ENCODE data around the gene PPP1R2C. TPM values are rescaled to one million over a fixed set of nuclear protein-coding genes. Genes with fewer than 3 reads are reported as not detected.
A peak's percentile ranks its signal among the peaks of the same experiment; 100 is the strongest.

Gene PPP1R2C
- total and polyA plus RNA-seq, 4 donors: not detected

DNA sequence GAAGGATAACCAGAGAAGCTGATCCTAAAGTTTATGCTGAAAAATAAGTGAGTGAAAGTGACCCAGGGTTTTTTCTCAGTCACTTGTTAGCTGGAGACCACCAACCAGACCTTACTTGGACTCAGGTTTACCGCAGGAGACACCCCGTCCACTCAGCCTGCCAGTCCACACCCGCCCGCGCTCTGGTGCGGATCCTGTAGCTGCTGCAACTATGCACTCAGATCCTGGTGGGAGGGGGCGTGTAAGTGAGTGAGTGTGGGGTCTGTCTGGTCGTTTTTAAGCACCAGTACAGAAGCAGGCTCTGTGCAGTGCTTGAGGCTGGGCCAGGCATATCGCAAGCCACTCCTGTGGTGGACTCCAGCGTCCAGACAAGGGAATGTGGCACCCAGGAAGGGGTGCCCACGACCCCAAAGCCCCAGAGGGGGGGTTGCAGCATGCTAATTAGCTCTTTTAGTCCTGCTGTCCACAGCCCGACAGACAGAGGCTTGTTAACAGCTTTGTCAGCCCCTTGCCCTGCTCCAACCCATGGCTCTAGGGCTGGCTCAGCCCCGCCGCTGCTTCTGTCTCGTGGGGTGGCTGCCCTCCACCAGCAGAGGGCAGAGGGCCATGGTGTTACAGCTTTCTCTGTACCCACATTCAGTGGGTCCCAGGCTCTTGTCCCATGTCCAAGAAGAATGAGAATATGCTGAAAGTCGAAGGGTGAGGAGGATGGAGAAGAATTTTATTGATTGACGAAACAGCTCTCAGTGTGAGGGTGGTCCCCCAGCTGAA, 40.4 kb upstream of the PPP1R2C start:
- DNase-seq (ENCODE audit: low spot score): no peak
- H3K36me3 ChIP-seq (ENCODE audit: control insufficient read depth in 4 of 4, insufficient read depth in 3 of 4, low read depth in 1 of 4, low read length in 3 of 4): no peaks in the 10 kb centered on the region
- TF ChIP-seq JUND (IDR thresholded peaks at IDR 0.05) (no peak), TAF1 (conservative IDR thresholded peaks at IDR 0.05) (no peak), GABPA (IDR thresholded peaks at IDR 0.05 in 1 of 2, conservative IDR thresholded peaks at IDR 0.05 in 1 of 2) (no peak), RXRA (IDR thresholded peaks at IDR 0.05) (no peak), NR2F2 (IDR thresholded peaks at IDR 0.05) (no peak), MAX (IDR thresholded peaks at IDR 0.05) (no peak), CTCF (IDR thresholded peaks at IDR 0.05; ENCODE audit: low read depth, low read length, missing input control) (no peak), HNF4A (conservative IDR thresholded peaks at IDR 0.05) (no peak), YY1 (IDR thresholded peaks at IDR 0.05) (no peak)
- TF ChIP-seq, protein P1, sequence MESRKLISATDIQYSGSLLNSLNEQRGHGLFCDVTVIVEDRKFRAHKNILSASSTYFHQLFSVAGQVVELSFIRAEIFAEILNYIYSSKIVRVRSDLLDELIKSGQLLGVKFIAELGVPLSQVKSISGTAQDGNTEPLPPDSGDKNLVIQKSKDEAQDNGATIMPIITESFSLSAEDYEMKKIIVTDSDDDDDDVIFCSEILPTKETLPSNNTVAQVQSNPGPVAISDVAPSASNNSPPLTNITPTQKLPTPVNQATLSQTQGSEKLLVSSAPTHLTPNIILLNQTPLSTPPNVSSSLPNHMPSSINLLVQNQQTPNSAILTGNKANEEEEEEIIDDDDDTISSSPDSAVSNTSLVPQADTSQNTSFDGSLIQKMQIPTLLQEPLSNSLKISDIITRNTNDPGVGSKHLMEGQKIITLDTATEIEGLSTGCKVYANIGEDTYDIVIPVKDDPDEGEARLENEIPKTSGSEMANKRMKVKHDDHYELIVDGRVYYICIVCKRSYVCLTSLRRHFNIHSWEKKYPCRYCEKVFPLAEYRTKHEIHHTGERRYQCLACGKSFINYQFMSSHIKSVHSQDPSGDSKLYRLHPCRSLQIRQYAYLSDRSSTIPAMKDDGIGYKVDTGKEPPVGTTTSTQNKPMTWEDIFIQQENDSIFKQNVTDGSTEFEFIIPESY (IDR thresholded peaks at IDR 0.05): no peak
- H3K4me1 ChIP-seq (ENCODE audit: control insufficient read depth in 4 of 4, insufficient read depth in 4 of 4, low read length in 3 of 4): no peaks in the 10 kb centered on the region
- H3K4me3 ChIP-seq (ENCODE audit: low read depth in 1 of 3, low read length in 3 of 3): peak overlapping the region in 1 of 3 donors; percentile 37
- H3K9ac ChIP-seq (ENCODE audit: low read depth in 1 of 2, low read length in 2 of 2): no peak overlapping the region
- H3K9me3 ChIP-seq (ENCODE audit: control insufficient read depth in 4 of 4, low read length in 3 of 4): peaks cover 0 to 16% (median 10%) of the 10 kb centered on the region in 4 donors
- no peaks in the 10 kb centered on the region for H3K27me3 ChIP-seq (ENCODE audit: control insufficient read depth in 4 of 4, insufficient read depth in 4 of 4, low read length in 3 of 4)
- WGBS: 83% methylated on average over 17 of the region's 17 CpGs
- H3K27ac ChIP-seq (ENCODE audit: low read depth in 1 of 2, low read length in 2 of 2): no peak overlapping the region

GRCh38 chrX:42809569-42809968, 31.6 kb upstream of the PPP1R2C start:
- no peaks in the 10 kb centered on the region for H3K9me3 ChIP-seq (ENCODE audit: control insufficient read depth in 4 of 4, low read length in 3 of 4)
- peaks cover 0 to 2% (median 0%) of the 10 kb centered on the region in 4 donors for H3K27me3 ChIP-seq (ENCODE audit: control insufficient read depth in 4 of 4, insufficient read depth in 4 of 4, low read length in 3 of 4)
- H3K4me3 ChIP-seq (ENCODE audit: low read depth in 1 of 3, low read length in 3 of 3): no peak overlapping the region
- no peaks in the 10 kb centered on the region for H3K36me3 ChIP-seq (ENCODE audit: control insufficient read depth in 4 of 4, insufficient read depth in 3 of 4, low read depth in 1 of 4, low read length in 3 of 4)
- H3K27ac ChIP-seq (ENCODE audit: low read depth in 1 of 2, low read length in 2 of 2): no peak overlapping the region
- H3K9ac ChIP-seq (ENCODE audit: low read depth in 1 of 2, low read length in 2 of 2): no peak overlapping the region
- no peaks in the 10 kb centered on the region for H3K4me1 ChIP-seq (ENCODE audit: control insufficient read depth in 4 of 4, insufficient read depth in 4 of 4, low read length in 3 of 4)
- WGBS: 80% methylated on average over 2 of the region's 2 CpGs
- TF ChIP-seq HNF4G (IDR thresholded peaks at IDR 0.05): no peak
- DNase-seq (ENCODE audit: low spot score): no peak

- Histone ChIP-seq H3K9ac (ENCODE audit: low read depth in 1 of 2, low read length in 2 of 2) (no peak overlapping the region), H3K4me3 (ENCODE audit: low read depth in 1 of 3, low read length in 3 of 3) (no peak overlapping the region), H3K9me3 (ENCODE audit: control insufficient read depth in 4 of 4, low read length in 3 of 4) (no peaks in the 10 kb centered on the region), H3K27me3 (ENCODE audit: control insufficient read depth in 4 of 4, insufficient read depth in 4 of 4, low read length in 3 of 4) (peaks cover 0 to 2% (median 0%) of the 10 kb centered on the region in 4 donors), H3K4me1 (ENCODE audit: control insufficient read depth in 4 of 4, insufficient read depth in 4 of 4, low read length in 3 of 4) (no peaks in the 10 kb centered on the region), H3K36me3 (ENCODE audit: control insufficient read depth in 4 of 4, insufficient read depth in 3 of 4, low read depth in 1 of 4, low read length in 3 of 4) (no peaks in the 10 kb centered on the region), H3K27ac (ENCODE audit: low read depth in 1 of 2, low read length in 2 of 2) (no peak overlapping the region)
- WGBS: 100% methylated on average over 1 of the region's 1 CpG
- no peak for DNase-seq (ENCODE audit: low spot score)
- TF ChIP-seq HNF4G (IDR thresholded peaks at IDR 0.05) (no peak), MAX (IDR thresholded peaks at IDR 0.05) (no peak), CTCF (IDR thresholded peaks at IDR 0.05; ENCODE audit: low read depth, low read length, missing input control) (no peak), JUND (IDR thresholded peaks at IDR 0.05) (no peak), RAD21 (IDR thresholded peaks at IDR 0.05) (no peak), FOXA2 (IDR thresholded peaks at IDR 0.05) (no peak), EGR1 (IDR thresholded peaks at IDR 0.05; ENCODE audit: low read depth in 2 of 2) (no peak), SP1 (IDR thresholded peaks at IDR 0.05) (no peak), ATF3 (IDR thresholded peaks at IDR 0.05) (no peak), HNF4A (conservative IDR thresholded peaks at IDR 0.05) (no peak), NR2F2 (IDR thresholded peaks at IDR 0.05) (no peak), GABPA (IDR thresholded peaks at IDR 0.05 in 1 of 2, conservative IDR thresholded peaks at IDR 0.05 in 1 of 2) (no peak), TAF1 (conservative IDR thresholded peaks at IDR 0.05) (no peak), YY1 (IDR thresholded peaks at IDR 0.05) (no peak)
- TF ChIP-seq, protein P1 (IDR thresholded peaks at IDR 0.05): no peak
Measured at GRCh38 chrX:42807393-42807792, 29.4 kb upstream of the PPP1R2C start.
